ENCODE results near the gene RRP1B.

Gene RRP1B

DNA sequence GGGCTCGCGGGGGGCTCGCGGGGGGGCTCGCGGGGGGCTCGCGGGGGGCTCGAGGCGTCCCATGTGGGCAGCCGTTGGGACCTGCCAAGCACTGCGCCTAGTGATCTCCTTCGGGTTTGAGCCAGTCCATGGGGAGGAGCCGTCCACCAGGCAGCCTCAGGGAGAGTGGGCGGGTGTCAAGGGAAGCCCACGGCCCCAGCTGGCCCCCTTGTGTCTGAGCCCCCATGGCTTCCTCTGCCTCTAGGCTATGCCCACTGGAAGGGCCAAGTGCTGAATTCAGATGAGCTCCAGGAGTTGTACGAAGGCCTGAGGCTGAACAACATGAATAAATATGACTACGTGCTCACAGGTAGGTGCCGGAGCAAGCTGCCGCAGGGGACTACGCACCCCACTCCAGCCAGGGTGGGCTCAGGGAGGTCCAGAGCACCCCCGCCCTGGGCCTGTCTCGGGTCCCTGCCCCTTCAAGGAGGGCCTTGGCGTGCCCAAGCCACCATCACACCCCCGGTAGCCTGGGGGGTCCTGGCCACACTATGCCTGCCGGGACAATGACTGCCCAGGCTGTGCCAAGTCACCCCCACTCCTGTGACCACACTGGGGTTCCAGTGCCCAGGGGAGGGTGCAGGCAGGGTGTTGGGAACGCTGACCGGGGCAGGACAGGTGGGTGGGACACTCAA lies 82.2 kb downstream of the RRP1B start:
- in situ Hi-C loops (cut with HindIII; ENCODE audit: low sequenced_read_pairs) = no loop called here
- TF ChIP-seq, protein P1, sequence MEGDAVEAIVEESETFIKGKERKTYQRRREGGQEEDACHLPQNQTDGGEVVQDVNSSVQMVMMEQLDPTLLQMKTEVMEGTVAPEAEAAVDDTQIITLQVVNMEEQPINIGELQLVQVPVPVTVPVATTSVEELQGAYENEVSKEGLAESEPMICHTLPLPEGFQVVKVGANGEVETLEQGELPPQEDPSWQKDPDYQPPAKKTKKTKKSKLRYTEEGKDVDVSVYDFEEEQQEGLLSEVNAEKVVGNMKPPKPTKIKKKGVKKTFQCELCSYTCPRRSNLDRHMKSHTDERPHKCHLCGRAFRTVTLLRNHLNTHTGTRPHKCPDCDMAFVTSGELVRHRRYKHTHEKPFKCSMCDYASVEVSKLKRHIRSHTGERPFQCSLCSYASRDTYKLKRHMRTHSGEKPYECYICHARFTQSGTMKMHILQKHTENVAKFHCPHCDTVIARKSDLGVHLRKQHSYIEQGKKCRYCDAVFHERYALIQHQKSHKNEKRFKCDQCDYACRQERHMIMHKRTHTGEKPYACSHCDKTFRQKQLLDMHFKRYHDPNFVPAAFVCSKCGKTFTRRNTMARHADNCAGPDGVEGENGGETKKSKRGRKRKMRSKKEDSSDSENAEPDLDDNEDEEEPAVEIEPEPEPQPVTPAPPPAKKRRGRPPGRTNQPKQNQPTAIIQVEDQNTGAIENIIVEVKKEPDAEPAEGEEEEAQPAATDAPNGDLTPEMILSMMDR (IDR thresholded peaks at IDR 0.05; ENCODE audit: low read depth, low read length) = no peak
- DNase-seq (ENCODE audit: low read depth, low spot score) = no peak
- H3K4me3 ChIP-seq (ENCODE audit: low read depth, low read length) = no peak overlapping the region

GRCh38 chr21:43743947-43744346 lies 84.6 kb downstream of the RRP1B start:
- H3K4me3 ChIP-seq (ENCODE audit: low read depth, low read length) = no peak overlapping the region
- no peak for DNase-seq (ENCODE audit: low read depth, low spot score)
- TF ChIP-seq, protein P1 (IDR thresholded peaks at IDR 0.05; ENCODE audit: low read depth, low read length) = no peak
- in situ Hi-C loops (cut with HindIII; ENCODE audit: low sequenced_read_pairs) = no loop called here

DNA sequence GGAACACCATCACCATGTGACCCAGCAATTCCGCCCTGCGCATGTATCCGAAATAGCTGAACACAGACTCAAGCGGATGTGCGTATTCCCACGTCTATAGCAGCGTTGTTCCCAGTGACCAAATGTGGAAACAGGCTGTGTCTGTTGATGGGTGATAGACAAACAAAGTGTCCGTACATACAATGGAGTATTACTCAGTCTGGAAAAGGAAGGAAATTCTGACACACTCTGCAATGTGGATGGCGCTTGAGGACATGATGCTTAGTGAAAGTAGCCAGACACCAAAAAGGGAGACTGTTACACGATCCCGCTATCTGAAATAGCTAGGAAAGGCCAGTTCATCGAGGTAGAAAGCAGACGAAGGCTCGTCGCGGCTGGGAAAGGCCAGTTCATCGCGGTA lies 85.4 kb downstream of the RRP1B start:
- in situ Hi-C loops (cut with HindIII; ENCODE audit: low sequenced_read_pairs) = no loop called here
- H3K4me3 ChIP-seq (ENCODE audit: low read depth, low read length) = no peak overlapping the region
- no peak for DNase-seq (ENCODE audit: low read depth, low spot score)
- TF ChIP-seq, protein P1 (IDR thresholded peaks at IDR 0.05; ENCODE audit: low read depth, low read length) = no peak
